HepG2 (cell line): ENCODE data around the gene NTN5. TPM values are rescaled to one million over a fixed set of nuclear protein-coding genes. Genes with fewer than 3 reads are reported as not detected.

Experiments
- AGO1 ChIP-seq: fragments of 200-400 bp; formaldehyde crosslinking; IDR thresholded peaks from 2 replicates; pipeline ENCODE4 v1.6.1; 2017; ENCODE audit warnings: mild to moderate bottlenecking, low read depth, low read length, moderate library complexity; ENCODE audit not compliant: poor library complexity, severe bottlenecking
- ATF7 ChIP-seq, 2 experiments: fragments of 450-650 bp in 1 of 2; sonication (generic) in 1 of 2; formaldehyde crosslinking in 1 of 2; IDR thresholded peaks; 2 replicates each; pipeline versions ENCODE4 v1.4.0 to v1.6.1; 2016 to 2020; ENCODE audit warnings: antibody characterized with exemption in 1 of 2, mild to moderate bottlenecking in 1 of 2, missing genetic modification reagents in 1 of 2
- CBX1 ChIP-seq: IDR thresholded peaks from one replicate; pipeline ENCODE4 v1.6.1; 2016; ENCODE audit warnings: antibody characterized with exemption, low read depth
- HNF4G ChIP-seq, 2 experiments: sonication (generic) in 1 of 2; formaldehyde crosslinking in 1 of 2; IDR thresholded peaks; 2 replicates each; pipeline versions ENCODE4 v1.4.0 to v1.6.1; 2011 to 2020; ENCODE audit warnings: borderline replicate concordance in 2 of 2, low read depth in 2 of 2, mild to moderate bottlenecking in 2 of 2, low read length in 1 of 2, missing genetic modification reagents in 1 of 2, moderate library complexity in 1 of 2
- KDM6A ChIP-seq: IDR thresholded peaks from 2 replicates; pipeline ENCODE4 v1.6.1; 2016; ENCODE audit warnings: low read depth
- MAFF ChIP-seq: IDR thresholded peaks from 2 replicates; pipeline ENCODE4 v1.6.1; 2011; ENCODE audit warnings: low read depth, low read length, improper control_type of control experiment
- MBNL3 ChIP-seq: fragments of 250-450 bp; sonication (Bioruptor Pico); conservative IDR thresholded peaks from 2 replicates; pipeline ENCODE4 v1.8.0; 2022; ENCODE audit warnings: mild to moderate bottlenecking, inconsistent platforms
- MIER2 ChIP-seq: IDR thresholded peaks from 2 replicates; pipeline ENCODE4 v1.6.1; 2016; ENCODE audit warnings: missing biosample characterization, missing genetic modification reagents
- NCOA1 ChIP-seq: sonication (generic); formaldehyde crosslinking; IDR thresholded peaks from 2 replicates; pipeline ENCODE4 v1.9.0; 2021; ENCODE audit warnings: missing genetic modification reagents
- NFE2 ChIP-seq: sonication (generic); formaldehyde crosslinking; IDR thresholded peaks from 2 replicates; pipeline ENCODE4 v1.4.0; 2020; ENCODE audit warnings: missing genetic modification reagents
- PAF1 ChIP-seq: IDR thresholded peaks from 2 replicates; pipeline ENCODE4 v1.6.1; 2016; ENCODE audit warnings: missing genetic modification reagents, missing compliant biosample characterization
- PCBP1 ChIP-seq: fragments of 200-400 bp; formaldehyde crosslinking; IDR thresholded peaks from 2 replicates; pipeline ENCODE4 v1.6.1; 2017; ENCODE audit warnings: mild to moderate bottlenecking, low read depth, low read length, borderline replicate concordance
- PHF21A ChIP-seq: sonication (generic); formaldehyde crosslinking; IDR thresholded peaks from 2 replicates; pipeline ENCODE4 v1.5.0; 2020; ENCODE audit warnings: mild to moderate bottlenecking, missing genetic modification reagents
- PITX1 ChIP-seq: sonication (generic); formaldehyde crosslinking; IDR thresholded peaks from 2 replicates; pipeline ENCODE4 v1.5.1; 2020; ENCODE audit warnings: mild to moderate bottlenecking, missing genetic modification reagents
- RBFOX2 ChIP-seq: fragments of 200-400 bp; formaldehyde crosslinking; IDR thresholded peaks from 2 replicates; pipeline ENCODE4 v1.6.1; 2017; ENCODE audit warnings: low read depth, mild to moderate bottlenecking, low read length
- RBM22 ChIP-seq: fragments of 200-400 bp; formaldehyde crosslinking; optimal IDR thresholded peaks from 2 replicates; pipeline ENCODE3; 2017; ENCODE audit warnings: mild to moderate bottlenecking, low read length, moderate library complexity
- SPEN ChIP-seq: sonication (generic); formaldehyde crosslinking; IDR thresholded peaks from 2 replicates; pipeline ENCODE4 v1.5.1; 2020; ENCODE audit warnings: low read depth, mild to moderate bottlenecking, missing genetic modification reagents
- ZBTB49 ChIP-seq: sonication (generic); formaldehyde crosslinking; IDR thresholded peaks from 2 replicates; pipeline ENCODE4 v1.4.0; 2020; ENCODE audit warnings: missing genetic modification reagents, borderline replicate concordance
- ZNF180 ChIP-seq: sonication (generic); formaldehyde crosslinking; IDR thresholded peaks from 2 replicates; pipeline ENCODE4 v1.4.0; 2020; ENCODE audit warnings: low read depth, missing genetic modification reagents, borderline replicate concordance
- ZNF256 ChIP-seq: sonication (generic); formaldehyde crosslinking; conservative IDR thresholded peaks from 2 replicates; pipeline ENCODE4 v1.4.0; 2020; ENCODE audit warnings: missing genetic modification reagents
- ZNF383 ChIP-seq: sonication (generic); formaldehyde crosslinking; IDR thresholded peaks from 2 replicates; pipeline ENCODE4 v1.4.0; 2020; ENCODE audit warnings: missing genetic modification reagents, mild to moderate bottlenecking, borderline replicate concordance
- ZNF451 ChIP-seq: sonication (generic); formaldehyde crosslinking; IDR thresholded peaks from 2 replicates; pipeline ENCODE4 v1.5.0; 2020; ENCODE audit warnings: mild to moderate bottlenecking, missing genetic modification reagents
- ZNF512B ChIP-seq: sonication (generic); formaldehyde crosslinking; IDR thresholded peaks from 2 replicates; pipeline ENCODE4 v1.5.1; 2020; ENCODE audit warnings: missing genetic modification reagents, mild to moderate bottlenecking, borderline replicate concordance
- ZNF605 ChIP-seq: sonication (generic); formaldehyde crosslinking; IDR thresholded peaks from 2 replicates; pipeline ENCODE4 v1.8.0; 2022; ENCODE audit warnings: mild to moderate bottlenecking, missing genetic modification reagents
- ZSCAN29 ChIP-seq: sonication (generic); formaldehyde crosslinking; conservative IDR thresholded peaks from 2 replicates; pipeline ENCODE4 v1.4.0; 2020; ENCODE audit warnings: mild to moderate bottlenecking, missing genetic modification reagents
- ZZZ3 ChIP-seq: sonication (generic); formaldehyde crosslinking; IDR thresholded peaks from 2 replicates; pipeline ENCODE4 v1.4.0; 2020; ENCODE audit warnings: missing genetic modification reagents, mild to moderate bottlenecking, borderline replicate concordance
- polyA plus RNA-seq, 8 experiments: library from polyadenylated mRNA; depleted of rRNA in 3 of 8; stranded (reverse) in 7 of 8; unstranded in 1 of 8; fragments of >200 nt; fragmentation: Illumina TruSeq in 4 of 8; extraction: Trizol in 4 of 8; gene quantifications; 2 replicates each; pipeline versions ENCODE4 v1.2.1 to v1.2.3, GENCODE V29; 2011 to 2016; ENCODE audit warnings: low read depth in 4 of 8, missing spikeins in 1 of 8, mixed read lengths in 1 of 8; ENCODE audit not compliant: insufficient read depth in 1 of 8
- total RNA-seq, 5 experiments: library from RNA; depleted of rRNA; stranded (reverse); fragments of >200 nt; fragmentation: Illumina TruSeq; extraction: Trizol; gene quantifications; 2 replicates each; pipeline ENCODE4 v1.2.3, GENCODE V29; 2016; ENCODE audit warnings: low read depth in 1 of 5

NTN5 gene
- total and polyA plus RNA-seq, 2 of the 13 experiments (the other 11 are each of a cell fraction or from before 2014, with no cell fraction given): 0.05 TPM; not detected in 1

GRCh38 chr19:48614436-48615230 lies 58.2 kb downstream of the NTN5 start, which contains the start of gene FAM83E (continued):
- TF ChIP-seq ZSCAN29 (CRISPR knock-in tag): no peak
- TF ChIP-seq CBX1: no peak
- TF ChIP-seq ZNF383 (CRISPR knock-in tag): no peak
- TF ChIP-seq PHF21A (CRISPR knock-in tag): no peak
- peak; percentile 98 for TF ChIP-seq AGO1
- TF ChIP-seq PAF1 (CRISPR knock-in tag): peak; percentile 72; the same call in 1 of the 2 replicates
- no peak for TF ChIP-seq KDM6A (CRISPR knock-in tag)
- TF ChIP-seq MBNL3 (CRISPR knock-in tag): no peak
- no peak for TF ChIP-seq MAFF
- no peak for TF ChIP-seq MIER2 (CRISPR knock-in tag)
- 0 out of 2 replicates have a peak, but pooled peaks have one; percentile 42 for TF ChIP-seq ZNF605 (CRISPR knock-in tag)
- TF ChIP-seq ZNF180 (CRISPR knock-in tag): no peak
- TF ChIP-seq RBFOX2: peak; percentile 84
- TF ChIP-seq SPEN (CRISPR knock-in tag): no peak
- TF ChIP-seq ZBTB49: no peak
- no peak for TF ChIP-seq ZNF512B (CRISPR knock-in tag)
- peak; percentile 29; the same call in 1 of the 2 replicates for TF ChIP-seq PCBP1
- TF ChIP-seq ATF7 (IDR thresholded peaks at IDR 0.05): no peak
- no peak for TF ChIP-seq ATF7 (CRISPR knock-in tag; IDR thresholded peaks at IDR 0.05)
- no peak for TF ChIP-seq ZZZ3 (CRISPR knock-in tag)
- TF ChIP-seq NFE2 (CRISPR knock-in tag): no peak
- no peak for TF ChIP-seq ZNF451 (CRISPR knock-in tag)
- no peak for TF ChIP-seq HNF4G (IDR thresholded peaks at IDR 0.05; ENCODE audit: borderline replicate concordance, low read depth, low read length)
- no peak for TF ChIP-seq HNF4G (CRISPR knock-in tag; IDR thresholded peaks at IDR 0.05; ENCODE audit: borderline replicate concordance, low read depth)
- no peak for TF ChIP-seq ZNF256 (CRISPR knock-in tag)
- TF ChIP-seq NCOA1 (CRISPR knock-in tag): no peak
- peak; percentile 98 for TF ChIP-seq RBM22
- no peak for TF ChIP-seq PITX1 (CRISPR knock-in tag)
